ENCODE data around the gene WDR90.

The WDR90 gene

GRCh38 chr16:661184-661821, 12.1 kb downstream of the WDR90 start:
- DNase-seq: no peak

- DNase-seq: no peak
Measured at GRCh38 chr16:662095-662494, 12.9 kb downstream of the WDR90 start.

DNA sequence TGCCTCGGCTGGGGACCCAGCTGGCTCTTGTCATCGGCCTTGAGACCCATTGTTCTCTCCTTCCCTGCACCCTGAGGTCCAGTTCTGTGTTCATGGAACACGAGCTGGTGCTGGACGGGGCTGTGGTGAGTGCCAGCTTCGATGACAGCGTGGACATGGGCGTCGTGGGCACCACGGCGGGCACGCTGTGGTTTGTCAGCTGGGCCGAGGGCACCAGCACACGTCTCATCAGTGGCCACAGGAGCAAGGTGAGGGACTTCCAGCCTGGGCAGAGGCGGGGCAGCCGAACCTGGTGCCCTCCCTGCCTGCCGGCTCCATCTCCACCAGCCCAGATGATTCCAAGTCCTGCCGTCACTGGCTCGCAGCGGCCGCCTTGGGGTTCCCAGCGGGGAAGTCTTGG, 13.4 kb downstream of the WDR90 start:
- DNase-seq: no peak

DNA sequence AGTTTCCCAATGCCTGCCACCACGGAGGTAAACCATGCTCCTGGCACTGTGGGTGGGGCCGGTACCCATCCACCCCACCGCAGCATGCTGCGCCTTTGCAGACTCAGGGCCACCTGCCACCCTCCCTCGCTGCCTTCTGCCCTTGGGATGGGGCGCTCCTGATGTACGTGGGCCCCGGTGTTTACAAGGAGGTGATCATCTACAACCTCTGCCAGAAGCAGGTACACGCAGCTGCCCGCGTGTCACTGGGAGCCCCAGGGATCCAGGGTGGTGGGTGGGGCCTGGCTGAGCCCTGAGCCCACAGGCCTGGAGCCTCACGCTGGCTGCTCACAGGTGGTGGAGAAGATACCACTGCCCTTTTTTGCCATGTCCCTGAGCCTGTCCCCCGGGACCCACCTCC, 17.4 kb downstream of the WDR90 start:
- DNase-seq: no peak

- DNase-seq: no peak
Measured at GRCh38 chr16:667113-667779, 18.1 kb downstream of the WDR90 start.

DNA sequence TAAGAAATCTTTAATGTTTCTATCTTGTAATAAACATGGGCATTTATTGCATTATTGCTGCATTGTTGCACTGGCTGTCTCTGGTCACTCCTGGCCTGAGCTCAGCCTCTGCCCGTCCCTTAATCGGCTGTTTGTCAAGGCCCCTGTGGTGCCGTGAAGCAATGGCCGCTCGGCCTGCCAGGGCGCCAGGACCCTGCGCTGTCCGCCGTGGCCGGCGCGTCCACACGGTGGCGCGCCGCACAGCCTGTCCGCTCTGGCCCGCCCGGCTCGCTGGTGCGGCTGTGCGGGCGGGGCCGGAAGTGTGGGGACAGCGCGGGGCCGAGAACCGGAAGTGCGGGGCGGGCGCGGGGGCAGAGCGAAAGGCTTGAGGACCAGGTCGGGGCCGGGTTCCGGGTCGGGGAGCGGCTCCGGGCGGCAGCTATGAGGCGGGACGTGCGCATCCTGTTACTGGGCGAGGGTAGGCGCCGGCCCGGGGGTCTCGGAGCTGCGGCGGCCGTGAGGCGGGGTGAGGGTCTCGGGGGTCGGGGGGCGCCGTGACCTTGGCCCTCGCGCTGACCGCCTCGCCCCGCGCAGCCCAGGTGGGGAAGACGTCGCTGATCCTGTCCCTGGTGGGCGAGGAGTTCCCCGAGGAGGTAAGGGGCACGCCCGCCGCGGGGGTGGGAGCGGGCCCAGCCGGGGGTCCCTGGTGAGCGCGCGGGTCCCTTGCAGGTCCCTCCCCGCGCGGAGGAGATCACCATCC, 18.8 kb downstream of the WDR90 start, which contains the start of gene RHOT2:
TSS of gene RHOT2 (plus strand) at position 353 of the 739 bp plus-strand sequence. CDS start at position 421, 68 bp downstream.
- DNase-seq: peak; percentile 83 to 86

- no peak for DNase-seq
Measured at GRCh38 chr16:668519-669171, 19.5 kb downstream of the WDR90 start.

- no peak for DNase-seq
Measured at GRCh38 chr16:669666-670065, 20.5 kb downstream of the WDR90 start.

GRCh38 chr16:670485-671352, 21.6 kb downstream of the WDR90 start:
- no peak for DNase-seq

GRCh38 chr16:671353-672131, 22.4 kb downstream of the WDR90 start:
- DNase-seq: no peak

DNA sequence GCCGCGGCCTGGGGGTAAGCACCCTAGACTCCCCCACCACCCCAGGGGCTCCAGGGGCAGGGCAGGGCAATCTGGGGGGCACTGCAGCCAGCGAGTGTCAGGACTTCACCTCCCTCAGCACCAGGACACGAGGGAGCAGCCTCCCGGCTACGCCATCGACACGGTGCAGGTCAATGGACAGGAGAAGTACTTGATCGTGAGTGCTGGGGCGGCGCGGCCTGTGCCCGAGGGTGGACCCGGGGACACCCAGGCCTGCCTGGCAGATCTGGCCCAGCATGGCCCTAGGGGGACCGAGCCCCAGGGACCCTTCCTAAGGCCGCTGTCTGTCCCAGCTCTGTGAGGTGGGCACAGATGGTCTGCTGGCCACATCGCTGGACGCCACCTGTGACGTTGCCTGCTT, 23.2 kb downstream of the WDR90 start:
- no peak for DNase-seq

DNA sequence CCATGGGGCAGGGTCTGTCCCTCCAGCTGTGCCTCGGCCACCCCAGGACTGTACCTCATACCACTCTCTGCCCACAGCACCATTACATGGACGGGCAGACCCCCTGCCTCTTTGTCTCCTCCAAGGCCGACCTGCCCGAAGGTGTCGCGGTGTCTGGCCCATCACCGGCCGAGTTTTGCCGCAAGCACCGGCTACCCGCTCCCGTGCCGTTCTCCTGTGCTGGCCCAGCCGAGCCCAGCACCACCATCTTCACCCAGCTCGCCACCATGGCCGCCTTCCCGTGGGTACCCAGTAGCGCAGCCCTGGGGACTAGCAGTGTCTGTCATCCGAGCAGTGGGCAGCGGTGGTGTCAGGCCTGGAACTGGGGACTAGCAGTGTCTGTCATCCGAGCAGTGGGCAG, 23.7 kb downstream of the WDR90 start:
- DNase-seq: no peak

- DNase-seq: no peak
Measured at GRCh38 chr16:673399-673991, 24.3 kb downstream of the WDR90 start.

DNA sequence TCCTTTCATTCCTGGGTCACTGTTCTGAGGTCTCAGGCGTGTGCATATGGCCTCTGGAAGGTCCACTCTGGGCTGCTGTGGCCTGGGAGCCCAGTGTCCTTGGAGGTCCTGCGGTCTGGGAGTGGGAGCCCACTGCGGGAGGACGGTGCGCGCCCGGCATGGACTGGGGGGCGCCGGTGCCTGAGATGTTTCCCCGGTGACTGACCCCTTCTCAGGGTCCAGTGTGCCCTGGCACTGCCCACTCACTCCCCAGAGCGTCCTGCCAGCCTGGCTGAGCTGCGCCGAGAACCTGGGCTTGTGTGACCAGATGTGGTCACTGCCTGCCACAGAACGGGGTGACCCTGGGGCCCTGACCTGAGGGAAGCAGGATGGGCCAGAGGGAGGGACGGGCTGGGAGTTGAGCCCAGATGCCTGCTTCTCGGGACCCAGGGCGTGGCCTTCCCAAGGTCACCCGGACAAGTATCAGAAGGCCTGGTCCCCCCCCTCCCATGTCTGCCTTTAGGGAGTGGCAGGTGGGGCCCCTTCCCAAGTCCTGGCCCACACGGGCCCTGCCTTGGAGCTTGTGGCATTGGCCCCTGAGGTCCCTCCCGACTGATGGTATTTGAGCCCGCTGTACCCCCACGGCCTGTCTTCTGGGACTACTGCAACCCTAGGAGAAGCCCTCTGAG, 25.2 kb downstream of the WDR90 start:
- DNase-seq: no peak

DNA sequence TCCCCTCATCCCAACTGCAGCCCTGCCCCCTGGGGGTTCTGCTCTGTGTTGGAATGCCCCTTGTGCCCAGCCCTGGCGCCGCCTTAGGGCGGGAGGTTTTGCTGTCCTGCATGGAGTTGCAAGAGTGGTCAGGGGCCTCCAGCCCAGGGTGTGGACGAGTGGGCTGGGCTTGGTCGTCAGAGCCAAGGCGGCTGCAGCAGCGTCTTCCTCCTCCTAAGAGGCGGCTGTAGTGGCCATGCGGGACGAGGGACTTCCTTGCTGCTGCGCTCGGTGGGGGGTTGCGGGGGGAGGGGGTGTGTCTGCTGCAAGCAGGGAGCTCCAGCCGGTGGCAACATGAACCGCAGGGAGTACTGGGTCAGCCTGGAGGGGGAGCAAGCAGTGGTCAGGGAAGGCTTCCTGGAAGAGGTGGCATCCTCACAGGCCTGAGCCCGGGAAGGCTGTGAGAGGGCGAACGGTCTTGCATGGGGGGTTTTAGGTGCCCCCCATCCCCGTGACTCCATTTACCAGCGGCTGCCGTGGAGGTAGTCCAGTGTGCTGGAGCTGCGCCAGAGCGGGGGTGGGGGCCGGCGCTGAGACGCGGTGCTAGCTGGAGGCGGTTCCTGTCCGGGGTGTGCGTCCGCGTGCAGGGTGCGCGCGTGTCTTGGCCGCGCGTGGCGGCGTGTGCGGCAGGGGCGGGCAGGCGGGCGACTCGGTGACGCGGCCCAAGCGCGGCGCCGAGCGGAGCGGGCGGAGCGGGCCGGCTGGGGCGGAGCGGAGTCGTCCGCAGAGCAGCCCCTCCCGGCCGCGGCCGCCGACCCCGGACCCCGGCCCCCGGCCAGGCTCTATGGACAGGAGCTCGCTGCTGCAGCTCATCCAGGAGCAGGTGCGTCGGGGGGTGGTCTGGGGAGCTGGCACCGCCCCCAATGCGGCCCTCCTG, 26.1 kb downstream of the WDR90 start, which contains the start of gene RHBDL1:
TSS of gene RHBDL1 (plus strand) at position 704 of the 916 bp plus-strand sequence. CDS start at position 824, 120 bp downstream.
- no peak for DNase-seq

DNA sequence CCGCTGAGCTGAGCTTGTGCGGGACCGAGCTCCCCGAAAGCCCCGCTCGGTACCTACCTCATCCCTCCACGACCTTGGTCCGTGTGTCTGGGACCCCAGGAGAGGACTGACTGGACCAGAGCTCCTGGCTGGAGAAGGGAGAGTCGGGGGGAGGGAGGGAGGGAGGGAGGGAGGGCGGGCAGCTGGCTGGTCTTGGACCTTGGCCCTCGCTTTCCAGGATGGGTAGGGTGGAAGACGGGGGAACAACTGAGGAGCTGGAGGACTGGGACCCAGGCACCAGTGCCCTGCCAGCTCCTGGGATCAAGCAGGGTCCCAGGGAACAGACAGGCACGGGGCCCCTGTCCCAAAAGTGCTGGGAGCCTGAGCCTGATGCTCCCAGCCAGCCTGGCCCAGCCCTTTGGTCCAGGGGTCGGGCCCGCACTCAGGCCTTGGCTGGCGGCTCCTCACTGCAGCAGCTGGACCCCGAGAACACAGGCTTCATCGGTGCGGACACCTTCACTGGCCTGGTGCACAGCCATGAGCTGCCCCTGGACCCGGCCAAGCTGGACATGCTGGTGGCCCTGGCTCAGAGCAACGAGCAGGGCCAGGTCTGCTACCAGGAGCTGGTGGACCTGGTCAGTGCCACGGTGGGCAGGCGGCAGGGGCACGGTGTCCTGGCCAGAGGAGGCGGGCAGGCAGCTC, 26.9 kb downstream of the WDR90 start:
- no peak for DNase-seq

DNA sequence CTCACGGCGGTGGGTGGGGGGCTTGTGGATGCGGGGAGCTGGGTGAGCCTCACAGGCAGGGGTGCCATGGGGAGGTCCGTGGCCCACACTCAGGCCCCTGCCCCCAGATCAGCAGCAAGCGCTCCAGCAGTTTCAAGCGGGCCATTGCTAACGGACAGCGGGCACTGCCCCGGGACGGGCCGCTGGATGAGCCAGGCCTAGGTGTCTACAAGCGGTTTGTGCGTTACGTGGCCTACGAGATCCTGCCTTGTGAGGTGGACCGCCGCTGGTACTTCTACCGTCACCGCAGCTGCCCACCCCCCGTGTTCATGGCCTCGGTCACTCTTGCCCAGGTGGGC, 27.4 kb downstream of the WDR90 start:
- DNase-seq: no peak

- peak in 1 of 2 experiments; percentile 28 for DNase-seq
Measured at GRCh38 chr16:676913-677312, 27.7 kb downstream of the WDR90 start.

Data from activated CD4-positive, alpha-beta T cell treated with anti-CD3 and anti-CD28 coated beads, Interleukin-2, amount 50 U/mL, for 4 hours (primary cell).